OCI-LY3 (cell line): Measurements from ENCODE around the gene FLACC1.

ENCODE experiments used
- EZH2phosphoT487 ChIP-seq: fragments of 200-600 bp; shearing (Covaris generic); IDR thresholded peaks from 2 replicates; pipeline ENCODE4 v1.6.1; 2018; ENCODE audit warnings: antibody characterized with exemption, mixed run types, low read depth
- TF ChIP-seq, protein P1 (sequence below): fragments of 200-600, 300-600 bp; sonication (generic); IDR thresholded peaks from 2 replicates; pipeline ENCODE4 v1.5.1; 2014; ENCODE audit warnings: antibody characterized with exemption, low read length, low read depth

DNA sequence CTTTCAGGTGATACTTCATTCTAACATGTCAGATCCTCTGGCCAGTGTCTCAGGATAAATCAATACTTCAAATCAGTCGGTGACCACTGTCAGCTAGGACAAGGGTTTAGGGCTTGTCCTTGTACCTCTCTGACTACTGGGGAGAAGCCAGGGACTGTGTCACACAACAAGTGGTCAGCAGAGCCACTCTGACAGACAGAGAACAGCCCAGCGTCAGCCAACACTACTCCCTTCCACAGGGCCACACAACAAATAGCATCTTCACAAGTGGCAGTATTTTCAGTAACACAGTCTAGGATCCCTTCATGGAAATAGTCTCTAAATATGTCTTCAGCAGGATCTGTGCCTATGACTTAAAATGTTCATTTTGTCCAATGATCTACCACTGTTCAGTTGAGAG is 14.2 kb downstream of the FLACC1 start:
- TF ChIP-seq, protein P1, sequence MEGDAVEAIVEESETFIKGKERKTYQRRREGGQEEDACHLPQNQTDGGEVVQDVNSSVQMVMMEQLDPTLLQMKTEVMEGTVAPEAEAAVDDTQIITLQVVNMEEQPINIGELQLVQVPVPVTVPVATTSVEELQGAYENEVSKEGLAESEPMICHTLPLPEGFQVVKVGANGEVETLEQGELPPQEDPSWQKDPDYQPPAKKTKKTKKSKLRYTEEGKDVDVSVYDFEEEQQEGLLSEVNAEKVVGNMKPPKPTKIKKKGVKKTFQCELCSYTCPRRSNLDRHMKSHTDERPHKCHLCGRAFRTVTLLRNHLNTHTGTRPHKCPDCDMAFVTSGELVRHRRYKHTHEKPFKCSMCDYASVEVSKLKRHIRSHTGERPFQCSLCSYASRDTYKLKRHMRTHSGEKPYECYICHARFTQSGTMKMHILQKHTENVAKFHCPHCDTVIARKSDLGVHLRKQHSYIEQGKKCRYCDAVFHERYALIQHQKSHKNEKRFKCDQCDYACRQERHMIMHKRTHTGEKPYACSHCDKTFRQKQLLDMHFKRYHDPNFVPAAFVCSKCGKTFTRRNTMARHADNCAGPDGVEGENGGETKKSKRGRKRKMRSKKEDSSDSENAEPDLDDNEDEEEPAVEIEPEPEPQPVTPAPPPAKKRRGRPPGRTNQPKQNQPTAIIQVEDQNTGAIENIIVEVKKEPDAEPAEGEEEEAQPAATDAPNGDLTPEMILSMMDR: no peak
- no peak for TF ChIP-seq EZH2phosphoT487
